WTC11 (cell line): Measurements from ENCODE around the gene NECTIN4. TPM values are rescaled to one million over a fixed set of nuclear protein-coding genes. Genes with fewer than 3 reads are reported as not detected.

Experiments used
- ATAC-seq: fragments of 200-7000 bp; cut with Tn5 transposase; 2 replicates; pipeline ENCODE4 v1.10.0; 2021; ENCODE audit warnings: mild to moderate bottlenecking, moderate library complexity
- CTCF ChIA-PET: fragments of 300-600 bp; sonication (Branson Sonifier 250); formaldehyde crosslinking; loops from one replicate; lab custom pipeline; 2021; ENCODE audit warnings: antibody characterized with exemption; lab: Charles Lee
- POLR2A ChIA-PET: fragments of 350-600 bp; sonication (Branson Sonifier 250); formaldehyde crosslinking; loops from one replicate; lab custom pipeline; 2021; ENCODE audit warnings: antibody characterized with exemption; lab: Charles Lee
- DNase-seq: peaks from one replicate; pipeline ENCODE4 v3.0.0; 2021; ENCODE audit warnings: low spot score
- H3K27ac Mint-ChIP-seq: 2 replicates; pipeline ENCODE4 v1.8.0; 2021; ENCODE audit warnings: mixed read lengths
- H3K27me3 Mint-ChIP-seq: 2 replicates; pipeline ENCODE4 v1.8.0; 2021; ENCODE audit warnings: low read depth, mild to moderate bottlenecking, moderate library complexity, mixed read lengths
- H3K36me3 Mint-ChIP-seq: 2 replicates; pipeline ENCODE4 v1.8.0; 2021; ENCODE audit warnings: mixed read lengths
- H3K4me1 Mint-ChIP-seq: 2 replicates; pipeline ENCODE4 v1.8.0; 2022; ENCODE audit warnings: mixed read lengths
- H3K4me3 Mint-ChIP-seq: 2 replicates; pipeline ENCODE4 v1.8.0; 2021; ENCODE audit warnings: mild to moderate bottlenecking, moderate library complexity, mixed read lengths
- H3K9me3 Mint-ChIP-seq: 2 replicates; pipeline ENCODE4 v1.8.0; 2021; ENCODE audit warnings: mixed read lengths
- AR ChIP-seq: fragments of 250-450 bp; sonication (Bioruptor Pico); IDR thresholded peaks from 2 replicates; pipeline ENCODE4 v1.9.0; 2021; ENCODE audit warnings: mild to moderate bottlenecking
- CDX4 ChIP-seq: fragments of 250-450 bp; sonication (Bioruptor Pico); IDR thresholded peaks from 2 replicates; pipeline ENCODE4 v1.9.0; 2021; ENCODE audit warnings: moderate library complexity, mild to moderate bottlenecking, inconsistent platforms, borderline replicate concordance
- FOXK1 ChIP-seq: sonication (generic); formaldehyde crosslinking; IDR thresholded peaks from 2 replicates; pipeline ENCODE4 v1.8.0; 2022; ENCODE audit warnings: mild to moderate bottlenecking, moderate library complexity, missing genetic modification reagents
- IRF1 ChIP-seq: sonication (generic); formaldehyde crosslinking; IDR thresholded peaks from 2 replicates; pipeline ENCODE4 v1.8.0; 2023; ENCODE audit warnings: missing genetic modification reagents
- MAX ChIP-seq: sonication (generic); formaldehyde crosslinking; IDR thresholded peaks from 2 replicates; pipeline ENCODE4 v1.8.0; 2022; ENCODE audit warnings: mild to moderate bottlenecking, missing genetic modification reagents
- NFATC4 ChIP-seq: fragments of 250-450 bp; sonication (Bioruptor Pico); IDR thresholded peaks from 2 replicates; pipeline ENCODE4 v1.9.0; 2021; ENCODE audit warnings: mild to moderate bottlenecking
- NFYB ChIP-seq: sonication (generic); formaldehyde crosslinking; conservative IDR thresholded peaks from 2 replicates; pipeline ENCODE4 v1.8.0; 2022; ENCODE audit warnings: low read depth, missing genetic modification reagents
- NR2C2 ChIP-seq: sonication (generic); formaldehyde crosslinking; IDR thresholded peaks from 2 replicates; pipeline ENCODE4 v1.8.0; 2022; ENCODE audit warnings: mild to moderate bottlenecking, missing genetic modification reagents
- PREB ChIP-seq: sonication (generic); formaldehyde crosslinking; IDR thresholded peaks from 2 replicates; pipeline ENCODE4 v1.8.1; 2022; ENCODE audit warnings: mild to moderate bottlenecking, missing genetic modification reagents, moderate library complexity, borderline replicate concordance
- RELA ChIP-seq: sonication (generic); formaldehyde crosslinking; IDR thresholded peaks from 2 replicates; pipeline ENCODE4 v1.8.1; 2022; ENCODE audit warnings: missing genetic modification reagents, mild to moderate bottlenecking, borderline replicate concordance
- SMAD4 ChIP-seq: sonication (generic); formaldehyde crosslinking; IDR thresholded peaks from 2 replicates; pipeline ENCODE4 v1.8.0; 2022; ENCODE audit warnings: mild to moderate bottlenecking, missing genetic modification reagents
- SP1 ChIP-seq: sonication (generic); formaldehyde crosslinking; conservative IDR thresholded peaks from 2 replicates; pipeline ENCODE4 v1.8.1; 2022; ENCODE audit warnings: missing genetic modification reagents
- STAT6 ChIP-seq: sonication (generic); formaldehyde crosslinking; conservative IDR thresholded peaks from 2 replicates; pipeline ENCODE4 v1.8.1; 2023; ENCODE audit warnings: mild to moderate bottlenecking, low read depth, missing genetic modification reagents, moderate library complexity
- ZNF138 ChIP-seq: sonication (generic); formaldehyde crosslinking; conservative IDR thresholded peaks from 2 replicates; pipeline ENCODE4 v1.8.1; 2022; ENCODE audit warnings: mild to moderate bottlenecking, moderate library complexity, missing genetic modification reagents
- ZNF219 ChIP-seq: sonication (generic); formaldehyde crosslinking; IDR thresholded peaks from 2 replicates; pipeline ENCODE4 v1.8.0; 2023; ENCODE audit warnings: missing genetic modification reagents, mild to moderate bottlenecking, borderline replicate concordance
- ZNF263 ChIP-seq: sonication (generic); formaldehyde crosslinking; IDR thresholded peaks from 2 replicates; pipeline ENCODE4 v1.8.1; 2022; ENCODE audit warnings: low read depth, mild to moderate bottlenecking, moderate library complexity, missing genetic modification reagents
- ZNF425 ChIP-seq: fragments of 250-450 bp; sonication (Bioruptor Pico); conservative IDR thresholded peaks from 2 replicates; pipeline ENCODE4 v1.9.0; 2021; ENCODE audit warnings: mild to moderate bottlenecking
- ZNF512 ChIP-seq: sonication (generic); formaldehyde crosslinking; IDR thresholded peaks from 2 replicates; pipeline ENCODE4 v1.8.1; 2022; ENCODE audit warnings: missing genetic modification reagents, borderline replicate concordance
- total RNA-seq: library from RNA; stranded (reverse); gene quantifications from 3 replicates; pipeline ENCODE4 v1.2.3, GENCODE V29; 2021

Gene NECTIN4
- total RNA-seq, 1 experiment from 2014 or later: 1.7 TPM

- TF ChIP-seq ZNF425 (CRISPR knock-in tag) (no peak), ZNF219 (CRISPR knock-in tag) (no peak), MAX (no peak), CDX4 (CRISPR knock-in tag) (no peak), AR (no peak), RELA (no peak), SMAD4 (CRISPR knock-in tag) (no peak), NFATC4 (no peak)
Measured at GRCh38 chr1:161089938-161090337, 580 bp upstream of the NECTIN4 start (continued).

- CTCF ChIA-PET: interaction anchor here (0.7 to 3.0 kb wide), 13 partner anchors 8 to 254 kb away, joined by 3 to 23 read pairs (median 3); partner anchors contain the start of genes ARHGAP30 and KLHDC9
- DNase-seq (no peak), ATAC-seq (no peak)
- Mint-ChIP-seq H3K4me1 (peaks cover 26% of the 10 kb centered on the region), H3K9me3 (no peaks in the 10 kb centered on the region), H3K4me3 (no peak overlapping the region), H3K27ac (no peak overlapping the region), H3K36me3 (no peaks in the 10 kb centered on the region), H3K27me3 (no peaks in the 10 kb centered on the region)
- TF ChIP-seq NR2C2 (CRISPR knock-in tag) (no peak), ZNF138 (no peak), NFYB (no peak), FOXK1 (no peak), IRF1 (CRISPR knock-in tag) (no peak)
- POLR2A ChIA-PET: interaction anchor here (1.4 kb wide), 1 partner anchor 17 kb away, joined by 3 read pairs; no protein-coding TSS in a partner anchor
Measured at GRCh38 chr1:161088587-161089110, 709 bp downstream of the NECTIN4 start.

- Mint-ChIP-seq H3K4me3 (no peak overlapping the region), H3K27me3 (no peaks in the 10 kb centered on the region), H3K4me1 (peaks cover 31% of the 10 kb centered on the region), H3K36me3 (no peaks in the 10 kb centered on the region), H3K9me3 (no peaks in the 10 kb centered on the region), H3K27ac (no peak overlapping the region)
- POLR2A ChIA-PET: no interaction called here
- ATAC-seq: peak; percentile 29; the same call in 1 of the 2 replicates
- no peak for DNase-seq
- CTCF ChIA-PET: interaction anchor here (1.2 to 4.0 kb wide), 4 partner anchors 11 to 89 kb away, joined by 4 to 24 read pairs (median 6); partner anchors contain the start of genes ARHGAP30 and KLHDC9
- TF ChIP-seq ZNF263 (CRISPR knock-in tag) (no peak), SP1 (CRISPR knock-in tag) (no peak), PREB (no peak), NFATC4 (no peak), ZNF512 (no peak), STAT6 (CRISPR knock-in tag) (no peak)
Measured at GRCh38 chr1:161086457-161086856, 2.9 kb downstream of the NECTIN4 start.
